Type B pancreatic cell (in vitro differentiated cells): ENCODE measurements around the gene DUS3L. TPM values are rescaled to one million over a fixed set of nuclear protein-coding genes. Genes with fewer than 3 reads are reported as not detected.
A peak's percentile ranks its signal among the peaks of the same experiment; 100 is the strongest.

Experiments
- DNase-seq: peaks from one replicate; pipeline ENCODE4 v3.0.0; 2021; ENCODE audit warnings: mixed read lengths; ENCODE audit not compliant: unreplicated experiment; ENCODE audit errors: extremely low spot score
- H3K27ac Mint-ChIP-seq: 2 replicates; pipeline ENCODE4 v1.8.0; 2021; ENCODE audit warnings: mild to moderate bottlenecking, mixed read lengths
- H3K27me3 Mint-ChIP-seq: 2 replicates; pipeline ENCODE4 v1.8.0; 2021; ENCODE audit warnings: mixed read lengths
- H3K36me3 Mint-ChIP-seq: 2 replicates; pipeline ENCODE4 v1.8.0; 2021; ENCODE audit warnings: mixed read lengths
- H3K4me1 Mint-ChIP-seq: one replicate; pipeline ENCODE4 v1.8.0; 2021; ENCODE audit warnings: mixed read lengths; ENCODE audit not compliant: unreplicated experiment
- H3K4me3 Mint-ChIP-seq: 2 replicates; pipeline ENCODE4 v1.8.0; 2021; ENCODE audit warnings: mild to moderate bottlenecking, mixed read lengths
- H3K9me3 Mint-ChIP-seq: 2 replicates; pipeline ENCODE4 v1.8.0; 2021; ENCODE audit warnings: mixed read lengths
- long read RNA-seq: library from polyadenylated mRNA; unstranded; transcript quantifications from one replicate; pipeline ENCODE4 v2.0.0, GENCODE V29; 2020
- total RNA-seq: library from RNA; stranded (reverse); gene quantifications from 2 replicates; pipeline ENCODE4 v1.2.1, GENCODE V29; 2021; ENCODE audit warnings: low replicate concordance
- TF ChIP-seq, protein P1 (sequence below): fragments of 200-600 bp; sonication (generic); conservative IDR thresholded peaks from 2 replicates; pipeline ENCODE4 v1.5.0; 2021; ENCODE audit warnings: antibody characterized with exemption, mild to moderate bottlenecking

DUS3L gene, protein sequence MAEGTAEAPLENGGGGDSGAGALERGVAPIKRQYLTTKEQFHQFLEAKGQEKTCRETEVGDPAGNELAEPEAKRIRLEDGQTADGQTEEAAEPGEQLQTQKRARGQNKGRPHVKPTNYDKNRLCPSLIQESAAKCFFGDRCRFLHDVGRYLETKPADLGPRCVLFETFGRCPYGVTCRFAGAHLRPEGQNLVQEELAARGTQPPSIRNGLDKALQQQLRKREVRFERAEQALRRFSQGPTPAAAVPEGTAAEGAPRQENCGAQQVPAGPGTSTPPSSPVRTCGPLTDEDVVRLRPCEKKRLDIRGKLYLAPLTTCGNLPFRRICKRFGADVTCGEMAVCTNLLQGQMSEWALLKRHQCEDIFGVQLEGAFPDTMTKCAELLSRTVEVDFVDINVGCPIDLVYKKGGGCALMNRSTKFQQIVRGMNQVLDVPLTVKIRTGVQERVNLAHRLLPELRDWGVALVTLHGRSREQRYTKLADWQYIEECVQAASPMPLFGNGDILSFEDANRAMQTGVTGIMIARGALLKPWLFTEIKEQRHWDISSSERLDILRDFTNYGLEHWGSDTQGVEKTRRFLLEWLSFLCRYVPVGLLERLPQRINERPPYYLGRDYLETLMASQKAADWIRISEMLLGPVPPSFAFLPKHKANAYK
- total RNA-seq: 38.6 and 45.0 TPM in 2 replicates
- long read RNA-seq, transcript DUS3L-201 (13 exons, 2,113 nt): major isoform, 8 of 14 reads
- long read RNA-seq, partial matches to known transcripts: 1 of 14 reads
- long read RNA-seq, other reads (novel, unspliced or antisense): 5 of 14 reads

DNA sequence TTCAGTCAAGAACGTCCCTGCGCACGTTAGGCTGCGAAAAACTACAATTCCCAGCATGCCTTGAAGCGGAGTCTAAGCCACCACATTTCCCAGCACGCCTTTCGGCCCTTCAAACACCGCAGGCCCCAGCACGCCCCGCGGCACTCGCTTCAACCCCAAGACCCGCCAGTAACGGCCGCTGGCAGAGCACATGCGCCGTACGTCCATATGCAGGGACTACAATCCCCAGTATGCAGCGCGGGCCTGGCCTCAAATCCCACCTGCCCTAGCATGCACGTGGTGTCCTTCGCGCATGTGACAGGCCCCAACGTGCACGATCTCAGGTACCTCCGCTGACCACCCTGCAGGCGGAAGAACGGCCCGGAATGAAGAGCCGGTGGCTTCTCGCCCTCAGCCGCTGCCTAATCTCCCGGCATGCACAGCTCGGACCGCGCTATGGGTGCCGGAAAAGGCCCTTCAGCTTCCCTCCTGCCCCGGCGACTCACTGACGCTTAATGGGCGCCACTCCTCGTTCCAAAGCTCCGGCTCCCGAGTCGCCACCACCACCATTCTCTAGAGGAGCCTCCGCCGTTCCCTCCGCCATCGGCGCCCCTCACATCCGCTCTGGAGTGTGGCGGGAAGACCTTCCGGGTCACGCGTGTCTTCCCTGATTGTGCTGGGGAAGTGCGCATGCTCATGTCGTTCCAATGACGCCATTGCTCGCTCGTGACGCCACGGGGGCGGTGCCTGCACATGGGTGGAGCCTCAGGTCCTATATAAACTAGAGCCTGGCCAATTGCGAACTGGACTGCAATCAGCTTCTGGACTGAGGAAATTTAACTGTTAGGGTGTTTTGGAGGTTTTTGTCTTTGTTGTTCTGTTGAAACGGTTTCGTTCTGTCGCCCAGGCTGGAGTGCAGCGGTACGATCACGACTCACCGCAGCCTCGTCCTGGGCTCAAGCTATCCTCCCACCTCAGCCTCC, at the start of gene DUS3L:
Gene DUS3L (minus strand): TSS at position 605 of the 962 bp plus-strand sequence. CDS start 22 bp downstream, at position 583.
- peak within 1 kb of the TSS; percentile 100 for H3K27ac Mint-ChIP-seq
- TF ChIP-seq, protein P1, sequence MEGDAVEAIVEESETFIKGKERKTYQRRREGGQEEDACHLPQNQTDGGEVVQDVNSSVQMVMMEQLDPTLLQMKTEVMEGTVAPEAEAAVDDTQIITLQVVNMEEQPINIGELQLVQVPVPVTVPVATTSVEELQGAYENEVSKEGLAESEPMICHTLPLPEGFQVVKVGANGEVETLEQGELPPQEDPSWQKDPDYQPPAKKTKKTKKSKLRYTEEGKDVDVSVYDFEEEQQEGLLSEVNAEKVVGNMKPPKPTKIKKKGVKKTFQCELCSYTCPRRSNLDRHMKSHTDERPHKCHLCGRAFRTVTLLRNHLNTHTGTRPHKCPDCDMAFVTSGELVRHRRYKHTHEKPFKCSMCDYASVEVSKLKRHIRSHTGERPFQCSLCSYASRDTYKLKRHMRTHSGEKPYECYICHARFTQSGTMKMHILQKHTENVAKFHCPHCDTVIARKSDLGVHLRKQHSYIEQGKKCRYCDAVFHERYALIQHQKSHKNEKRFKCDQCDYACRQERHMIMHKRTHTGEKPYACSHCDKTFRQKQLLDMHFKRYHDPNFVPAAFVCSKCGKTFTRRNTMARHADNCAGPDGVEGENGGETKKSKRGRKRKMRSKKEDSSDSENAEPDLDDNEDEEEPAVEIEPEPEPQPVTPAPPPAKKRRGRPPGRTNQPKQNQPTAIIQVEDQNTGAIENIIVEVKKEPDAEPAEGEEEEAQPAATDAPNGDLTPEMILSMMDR: no peak
- no peaks in the 10 kb centered on the region for H3K27me3 Mint-ChIP-seq
- H3K9me3 Mint-ChIP-seq: peaks cover 5% of the 10 kb centered on the region
- peak within 1 kb of the TSS; percentile 100 for H3K4me3 Mint-ChIP-seq
- peak; percentile 98 for DNase-seq
- H3K36me3 Mint-ChIP-seq: peaks cover 11% of the 10 kb centered on the region
- H3K4me1 Mint-ChIP-seq: peaks cover 10% of the 10 kb centered on the region

DNA sequence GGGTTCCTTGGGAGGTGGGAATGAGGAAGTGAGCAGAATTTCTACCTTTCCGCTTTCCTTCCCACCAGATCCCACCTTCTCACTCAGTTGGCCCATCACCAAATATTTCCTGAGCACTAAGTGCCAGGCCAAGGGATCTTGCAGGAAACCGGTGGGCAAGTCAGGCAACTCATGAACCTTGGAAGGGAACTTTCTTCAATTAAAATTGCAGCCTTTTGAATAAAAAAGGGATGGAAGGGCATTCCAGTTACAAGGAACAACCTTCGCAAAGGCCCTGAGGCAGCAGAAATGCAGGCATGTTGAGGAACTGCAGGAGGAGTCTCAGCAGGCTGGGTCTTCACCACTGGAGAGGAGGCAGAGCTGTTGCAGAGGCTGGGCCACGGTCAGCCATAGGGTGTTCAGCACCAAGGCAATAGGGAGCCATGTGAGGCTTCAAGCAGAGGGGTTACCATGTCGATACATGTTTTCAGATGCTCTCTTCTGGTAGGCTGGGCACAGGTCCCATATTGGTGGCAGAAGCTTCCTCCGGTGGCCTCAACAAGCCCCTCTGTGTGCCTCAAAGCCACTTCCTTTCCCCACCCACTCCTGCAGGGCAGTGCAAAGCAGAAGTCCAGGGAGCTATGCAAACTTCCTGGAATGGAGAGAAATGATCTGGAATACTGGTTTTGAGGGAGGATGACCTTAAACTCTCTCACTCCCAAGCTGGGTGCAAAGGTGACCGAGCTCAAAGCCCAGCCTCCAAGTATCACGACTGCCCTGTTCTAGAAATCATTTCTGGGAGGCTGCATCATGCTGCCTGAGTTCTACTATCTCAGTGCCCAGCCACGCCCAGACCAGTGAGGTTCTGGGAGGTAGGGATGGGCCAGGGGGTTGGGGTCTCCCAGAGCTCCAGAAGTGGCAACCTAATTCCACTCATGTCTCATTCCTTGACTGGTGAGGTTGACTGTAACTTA, 48.4 kb upstream of the DUS3L start, which contains the start of gene FUT6:
Gene FUT6 (minus strand): TSS at position 638 of the 953 bp plus-strand sequence. CDS start 7,135 bp downstream, outside the sequence.
- peaks cover 9% of the 10 kb centered on the region for H3K4me1 Mint-ChIP-seq
- TF ChIP-seq, protein P1: no peak
- H3K4me3 Mint-ChIP-seq: no peak within 1 kb of the TSS
- no peak within 1 kb of the TSS for H3K27ac Mint-ChIP-seq
- H3K9me3 Mint-ChIP-seq: no peaks in the 10 kb centered on the region
- H3K27me3 Mint-ChIP-seq: no peaks in the 10 kb centered on the region
- H3K36me3 Mint-ChIP-seq: no peaks in the 10 kb centered on the region
- no peak for DNase-seq

DNA sequence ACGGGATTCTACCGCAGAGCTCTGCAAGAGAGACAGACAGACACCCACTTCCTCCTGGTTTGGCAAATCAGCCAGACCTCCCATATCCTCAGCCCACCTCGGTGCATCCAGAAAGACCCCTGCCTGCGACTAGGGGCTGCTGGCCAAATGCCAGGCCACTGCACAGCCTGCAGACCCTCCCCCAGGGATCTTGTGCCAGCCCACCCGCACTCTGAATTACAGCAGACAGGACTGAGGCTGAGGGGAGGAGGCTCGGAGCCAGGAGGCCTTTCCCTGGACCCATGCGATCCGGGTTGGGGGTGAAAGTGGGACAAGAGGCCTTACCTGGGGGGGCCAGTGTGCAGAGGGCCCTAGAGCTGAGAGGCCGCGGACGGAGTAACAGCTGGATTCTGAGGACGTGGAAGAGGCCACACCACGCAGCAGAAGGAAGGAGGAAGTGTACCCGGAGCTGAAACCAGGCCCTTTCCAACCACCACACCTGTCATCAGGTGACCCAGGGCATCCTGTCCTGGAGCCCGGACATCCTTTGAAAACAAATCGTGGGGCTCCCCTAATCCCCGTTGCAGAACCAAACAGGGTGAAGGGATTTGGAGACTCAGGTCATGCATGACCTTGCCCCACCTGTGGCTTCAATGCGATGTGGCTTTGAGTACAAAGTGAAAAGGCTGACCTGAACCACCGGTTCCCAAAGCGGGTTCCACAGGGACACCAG, 47.5 kb upstream of the DUS3L start:
- DNase-seq: no peak
- Mint-ChIP-seq H3K27ac (peak overlapping the region; percentile 53), H3K27me3 (peaks cover 3% of the 10 kb centered on the region), H3K36me3 (no peaks in the 10 kb centered on the region), H3K4me3 (no peak overlapping the region), H3K4me1 (peaks cover 9% of the 10 kb centered on the region), H3K9me3 (no peaks in the 10 kb centered on the region)
- TF ChIP-seq, protein P1: no peak

DNA sequence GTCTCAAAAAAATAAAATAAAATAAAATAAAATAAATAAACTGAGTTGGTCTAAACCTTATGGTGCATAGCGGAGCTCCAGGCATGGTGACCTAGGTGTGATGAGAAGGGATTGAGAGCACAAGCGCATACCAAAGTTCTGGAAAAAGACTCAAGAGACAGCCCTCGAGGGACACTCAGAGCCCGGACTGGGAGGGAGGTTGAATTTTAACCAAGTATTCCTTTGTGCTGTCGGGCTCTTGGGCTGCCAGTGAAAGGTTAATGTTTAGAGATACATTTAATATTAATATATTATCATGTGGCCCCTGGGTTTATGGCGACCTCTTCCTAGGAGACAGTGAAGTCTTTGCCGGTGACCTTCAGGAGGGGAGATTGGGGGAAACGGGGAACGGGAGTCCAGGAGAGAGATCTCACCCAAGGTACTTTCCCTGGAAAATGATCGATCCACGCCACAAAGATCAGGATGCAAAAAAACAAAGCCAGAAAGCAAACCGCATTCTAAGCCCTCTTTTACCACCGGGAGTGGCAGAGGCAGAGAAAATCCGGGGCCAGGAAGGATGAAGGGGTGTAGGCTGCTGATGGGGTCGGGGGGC, 46.9 kb upstream of the DUS3L start:
- TF ChIP-seq, protein P1: no peak
- DNase-seq: no peak
- Mint-ChIP-seq H3K4me1 (peaks cover 9% of the 10 kb centered on the region), H3K27ac (peak overlapping the region; percentile 53), H3K27me3 (peaks cover 3% of the 10 kb centered on the region), H3K9me3 (no peaks in the 10 kb centered on the region), H3K4me3 (peak overlapping the region; percentile 5), H3K36me3 (no peaks in the 10 kb centered on the region)
